Islet precursor cell (in vitro differentiated cells): ENCODE data around the gene HSPA8.
"Not testable (repeated sequence)": the region's sequence is repeated elsewhere in the genome, so short reads cannot be mapped to it uniquely, and the experiment has no call there.

ENCODE experiments used
- DNase-seq: peaks from one replicate; pipeline ENCODE4 v3.0.0-alpha.2; 2018

HSPA8 gene

DNA sequence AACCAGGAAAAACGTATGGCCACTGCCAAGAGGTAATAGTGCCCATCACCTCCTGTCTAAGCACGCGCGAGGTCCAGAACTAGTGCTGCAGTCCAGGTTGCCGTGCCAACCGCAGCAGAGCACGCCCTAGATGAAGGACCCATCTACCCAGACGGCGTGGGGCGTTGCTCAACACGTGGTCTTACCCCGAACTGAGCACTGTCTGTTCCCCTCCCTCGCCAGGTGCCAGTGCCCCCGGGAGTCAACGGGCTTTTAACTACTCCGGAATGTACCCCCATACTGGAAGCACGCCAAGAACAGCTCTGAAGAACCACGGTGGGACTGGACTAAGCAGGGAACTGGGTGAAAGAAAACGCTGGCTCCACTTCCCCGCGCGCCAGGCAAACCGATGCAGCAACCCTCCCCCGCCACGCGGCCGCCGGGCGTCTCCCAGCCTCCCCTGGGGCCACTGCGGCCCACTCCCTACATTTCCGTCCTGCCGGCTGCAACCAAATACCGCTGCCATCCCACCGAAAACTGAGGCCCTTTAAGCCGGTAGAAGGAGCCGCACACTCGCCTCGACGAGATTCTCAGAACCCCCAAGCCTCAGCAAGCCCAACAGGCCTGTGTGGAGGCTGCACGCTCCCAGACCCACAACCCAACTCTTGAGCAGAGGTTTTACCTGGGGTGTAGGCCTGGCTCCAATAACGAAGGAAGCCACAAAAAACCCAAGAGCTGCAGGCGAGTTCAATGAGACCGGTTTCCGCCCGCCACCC lies at the start of gene HSPA8:
Gene HSPA8 (minus strand): TSS at position 734 of the 755 bp plus-strand sequence. CDS start 812 bp downstream, outside the sequence.
- DNase-seq = peak; percentile 65

- DNase-seq = no peak
Measured at GRCh38 chr11:123111465-123111864, 49.5 kb upstream of the HSPA8 start.

DNA sequence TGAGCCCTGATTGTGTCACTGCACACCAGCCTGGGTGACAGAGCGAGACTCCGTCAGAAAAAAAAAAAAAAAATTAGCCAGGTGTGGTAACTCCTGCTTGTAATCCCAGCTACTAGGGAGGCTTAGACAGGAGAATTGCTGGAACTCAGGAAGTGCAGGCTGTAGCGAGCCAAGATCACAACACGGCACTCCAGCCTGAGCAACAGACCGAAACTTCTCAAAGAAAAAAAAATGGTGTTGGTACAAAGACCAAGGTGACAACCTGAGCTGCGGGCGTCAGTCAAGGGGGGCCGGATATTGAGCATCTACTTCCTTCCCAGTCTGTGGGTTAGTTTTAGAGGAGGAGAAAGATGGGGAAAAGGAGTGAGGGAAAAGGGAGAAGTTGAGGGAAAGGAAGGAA lies 48.5 kb upstream of the HSPA8 start:
- DNase-seq = no peak

- DNase-seq = no peak
Measured at GRCh38 chr11:123107945-123108495, 46.1 kb upstream of the HSPA8 start.

GRCh38 chr11:123104697-123105096 lies 42.8 kb upstream of the HSPA8 start:
- DNase-seq = no peak

DNA sequence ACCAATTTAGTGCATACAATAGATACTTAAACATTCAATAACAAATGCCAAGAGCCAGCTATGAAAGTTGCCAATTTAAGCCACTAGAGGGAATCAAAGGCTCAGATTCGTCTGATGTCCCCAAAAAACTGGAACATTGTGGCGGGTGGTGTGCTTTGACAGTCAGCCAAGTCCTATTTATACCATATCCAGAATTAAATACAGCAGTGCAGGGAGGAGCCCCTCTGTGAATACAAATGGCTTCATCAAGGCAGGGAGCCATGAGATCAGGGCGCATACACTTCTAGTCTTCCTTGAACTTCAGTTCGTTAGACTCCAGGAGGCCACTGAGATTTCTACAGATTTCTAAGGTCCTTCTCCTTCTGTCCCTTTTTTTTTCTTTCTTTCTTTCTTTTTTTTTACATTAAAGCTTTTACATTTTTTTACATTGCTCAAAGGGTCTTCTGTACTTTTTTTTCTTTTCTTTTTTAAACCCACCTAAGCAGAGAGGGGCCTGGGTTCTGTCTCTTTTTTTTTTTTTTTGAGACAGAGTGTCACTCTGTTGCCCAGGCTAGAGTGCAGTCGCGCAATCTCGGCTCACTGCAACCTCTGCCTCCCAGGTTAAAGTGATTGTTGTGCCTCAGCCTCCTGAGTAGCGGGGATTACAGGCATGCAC lies 41.5 kb upstream of the HSPA8 start:
- peak; percentile 58 for DNase-seq

DNA sequence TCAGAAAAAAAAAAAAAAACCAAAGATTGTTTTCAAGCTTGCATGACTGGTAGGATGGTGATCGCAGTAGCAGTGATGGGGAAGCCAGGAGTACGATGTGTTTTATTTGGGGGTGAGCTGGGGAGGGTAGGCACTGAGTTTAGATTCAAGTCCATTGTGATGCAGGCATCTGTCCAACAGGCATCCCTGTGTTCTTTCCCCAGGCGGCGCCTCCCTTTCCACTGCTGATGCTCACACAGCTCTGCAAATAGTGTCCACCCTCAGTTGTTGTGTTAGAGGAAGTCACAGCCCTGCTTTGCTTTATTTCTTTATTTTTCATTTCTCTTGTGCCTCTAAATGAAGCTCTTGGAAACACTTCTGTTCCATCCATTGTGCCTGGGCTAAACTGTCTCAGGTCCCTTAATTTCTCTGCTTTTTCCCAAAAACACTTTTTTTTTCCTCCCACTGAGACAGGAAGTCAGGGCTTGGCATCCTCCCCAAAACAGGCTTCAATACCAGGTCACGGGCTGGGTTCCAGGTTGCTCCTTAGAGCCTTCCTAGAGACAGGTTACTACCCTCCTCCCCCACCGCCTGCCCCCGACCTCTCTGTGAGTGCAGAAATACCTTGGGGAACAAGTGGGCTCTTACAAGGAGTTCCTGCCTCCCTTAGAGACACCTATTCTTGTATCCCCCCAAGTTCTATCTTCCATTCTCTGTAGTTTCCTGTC lies 38.6 kb upstream of the HSPA8 start:
- DNase-seq = no peak

GRCh38 chr11:123098990-123099389 lies 37.1 kb upstream of the HSPA8 start:
- no peak for DNase-seq

DNA sequence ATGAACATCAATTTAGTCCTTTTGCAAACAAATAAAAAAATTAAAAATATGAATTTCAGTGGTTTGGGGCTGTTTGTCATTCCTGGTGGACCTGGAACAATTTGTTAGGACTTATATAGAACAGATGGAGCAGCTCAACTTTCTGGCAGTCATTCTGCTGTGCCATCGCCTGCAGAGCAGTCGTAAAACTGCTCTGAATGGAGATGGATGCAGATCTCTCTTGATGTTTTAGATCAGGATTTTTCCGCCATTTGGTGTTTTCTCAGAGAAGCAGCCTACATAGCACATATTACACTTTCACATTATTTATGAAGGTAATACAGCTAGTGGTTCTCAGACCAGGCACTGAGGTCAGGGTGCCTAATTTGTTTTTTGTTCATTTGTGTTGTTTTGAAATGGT lies 31.8 kb upstream of the HSPA8 start:
- no peak for DNase-seq

DNA sequence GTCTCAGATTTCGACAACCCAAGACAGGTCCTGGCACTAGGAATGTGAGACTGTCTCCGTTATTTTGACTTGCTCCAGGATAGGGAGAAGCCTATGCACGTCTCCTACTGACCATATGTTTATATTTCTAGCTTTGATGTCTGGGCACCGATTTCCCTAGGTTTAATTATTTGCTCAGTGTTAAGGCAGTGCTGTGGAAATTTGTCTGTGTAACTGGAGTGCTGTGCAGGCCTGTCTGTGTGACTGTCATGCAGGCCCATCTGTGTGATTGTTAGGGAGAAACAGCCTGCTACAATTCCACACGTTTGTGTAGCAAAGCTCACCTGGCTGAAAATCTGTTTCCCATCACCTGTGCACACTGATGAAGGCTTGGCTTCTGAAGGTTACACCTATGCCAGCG lies 29.6 kb upstream of the HSPA8 start:
- DNase-seq = no peak

DNA sequence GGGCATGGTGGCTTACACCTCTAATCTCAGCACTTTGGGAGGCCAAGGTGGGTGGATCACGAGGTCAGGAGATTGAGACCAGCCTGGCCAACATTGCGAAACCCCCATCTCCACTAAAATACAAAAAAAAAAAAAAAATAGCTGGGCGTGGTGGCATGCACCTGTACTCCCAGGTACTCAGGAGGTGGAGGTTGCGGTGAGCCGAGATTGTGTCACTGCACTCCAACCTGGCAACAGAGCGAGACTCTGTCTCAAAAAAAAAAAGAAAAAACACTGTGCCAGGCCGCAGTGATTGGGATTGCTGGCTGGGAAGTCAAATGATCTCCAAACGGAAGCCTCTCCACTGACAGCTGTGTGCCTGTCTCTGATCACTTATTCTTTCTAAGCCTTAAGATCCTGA lies 28.2 kb upstream of the HSPA8 start:
- not testable (repeated sequence) for DNase-seq

DNA sequence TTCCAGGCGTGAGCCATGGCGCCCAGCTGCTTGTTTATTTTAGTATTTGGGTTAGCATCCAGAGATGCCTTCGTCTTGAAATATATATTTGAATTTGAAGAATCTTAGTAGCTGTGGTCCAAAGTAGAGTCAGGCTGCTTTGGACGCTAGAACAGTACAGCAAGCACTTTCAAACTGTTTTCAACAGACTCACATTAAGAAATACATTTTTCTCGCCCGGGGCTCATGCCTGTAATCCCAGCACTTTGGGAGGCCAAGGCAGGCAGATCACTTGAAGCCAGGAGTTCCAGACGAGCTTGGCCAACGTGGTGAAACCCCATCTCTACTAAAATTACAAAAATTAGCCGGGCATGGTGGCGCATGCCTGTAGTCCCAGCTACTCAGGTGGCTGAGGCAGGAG lies 27.0 kb upstream of the HSPA8 start:
- DNase-seq = not testable (repeated sequence)

DNA sequence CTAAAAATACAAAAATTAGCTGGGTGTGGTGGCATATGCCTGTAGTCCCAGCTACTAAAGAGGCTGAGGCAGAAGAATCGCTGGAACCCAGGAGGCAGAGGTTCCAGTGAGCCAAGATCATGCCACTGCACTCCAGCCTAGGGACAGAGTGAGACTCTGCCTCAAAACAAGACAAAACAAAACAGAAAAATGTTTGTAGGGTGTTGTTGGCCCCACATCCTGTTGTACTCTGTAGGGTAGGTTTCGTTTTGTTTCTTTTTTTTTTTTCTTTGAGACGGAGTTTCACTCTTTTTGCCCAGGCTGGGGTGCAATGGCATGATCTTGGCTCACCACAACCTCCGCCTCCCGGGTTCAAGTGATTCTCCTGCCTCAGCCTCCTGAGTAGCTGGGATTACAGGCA lies 25.7 kb upstream of the HSPA8 start:
- not testable (repeated sequence) for DNase-seq

DNA sequence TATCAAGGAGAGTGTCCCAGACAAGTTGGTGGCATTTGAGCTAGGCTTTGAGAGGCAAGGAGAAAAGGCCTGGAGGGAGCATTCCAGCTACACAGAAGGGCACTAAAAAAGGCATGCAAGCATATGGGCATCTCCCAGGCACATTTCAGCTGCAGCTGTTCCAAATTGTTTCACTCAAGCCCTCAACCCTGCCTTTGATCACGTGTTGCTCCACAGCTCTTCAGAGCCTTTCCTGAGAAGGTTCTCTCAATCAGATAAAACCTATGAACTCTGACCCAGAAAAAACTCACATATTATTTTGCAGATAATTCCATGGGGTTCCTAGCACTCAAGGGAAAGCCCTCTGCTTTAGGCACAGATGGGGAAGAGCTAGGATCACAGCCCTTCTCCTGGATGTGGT lies 24.4 kb upstream of the HSPA8 start:
- DNase-seq = no peak

DNA sequence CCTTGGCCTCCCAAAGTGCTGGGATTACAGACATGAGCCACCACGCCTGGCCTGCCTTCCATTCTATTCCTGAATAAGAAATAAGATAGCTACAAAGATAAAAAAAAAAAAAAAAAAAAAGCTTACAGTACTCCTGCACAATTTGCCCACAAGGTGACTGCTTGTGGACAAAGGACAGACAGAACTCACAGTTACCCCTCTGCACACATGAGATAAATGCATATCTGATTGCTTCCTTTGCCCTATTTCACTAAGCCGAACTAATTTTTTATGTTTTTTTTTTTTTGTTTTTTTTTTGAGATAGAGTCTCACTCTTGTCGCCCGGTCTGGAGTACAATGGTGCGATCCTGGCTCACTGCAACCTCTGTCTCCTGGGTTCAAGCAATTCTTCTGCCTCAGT lies 23.6 kb upstream of the HSPA8 start:
- DNase-seq = no peak

GRCh38 chr11:123084454-123084853 lies 22.5 kb upstream of the HSPA8 start:
- no peak for DNase-seq

GRCh38 chr11:123083623-123084029 lies 21.7 kb upstream of the HSPA8 start:
- DNase-seq = peak; percentile 75

GRCh38 chr11:123082977-123083376 lies 21.0 kb upstream of the HSPA8 start:
- no peak for DNase-seq

- no peak for DNase-seq
Measured at GRCh38 chr11:123080015-123080414, 18.1 kb upstream of the HSPA8 start.

GRCh38 chr11:123076484-123076883 lies 14.5 kb upstream of the HSPA8 start:
- DNase-seq = no peak

DNA sequence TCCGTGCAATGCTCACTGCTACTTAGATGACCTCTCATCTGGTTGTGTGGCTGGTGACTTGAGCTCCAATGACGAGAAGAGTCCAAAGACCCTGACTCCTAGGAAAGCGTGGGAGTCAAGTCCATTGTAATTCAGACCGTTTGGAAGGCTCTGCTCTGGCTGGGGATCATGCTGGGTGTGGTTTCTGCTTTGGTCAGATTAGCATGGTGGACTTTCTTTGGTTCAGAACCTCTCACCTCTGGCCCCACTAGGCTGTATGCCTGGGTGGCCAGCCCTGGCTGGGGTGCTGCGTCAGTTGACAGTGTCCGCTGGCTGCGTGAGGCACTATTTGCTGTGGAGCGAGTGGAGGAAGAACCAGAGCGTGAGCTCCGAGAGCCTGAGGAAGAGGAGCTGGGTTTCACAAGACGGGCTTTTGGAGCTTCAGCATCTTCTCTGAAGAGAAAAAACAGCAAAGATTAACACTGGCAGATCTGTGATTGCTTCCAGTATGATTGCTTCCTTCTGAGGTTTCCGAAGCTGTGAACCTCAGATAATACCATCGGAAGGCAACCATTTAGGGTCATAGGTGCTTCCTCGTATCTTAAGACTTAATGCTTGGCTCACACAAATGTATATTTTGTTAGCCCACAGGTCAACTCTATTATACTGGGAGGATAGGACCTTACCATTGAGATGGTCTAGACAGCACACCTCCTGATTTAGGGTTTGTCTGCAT lies 11.6 kb upstream of the HSPA8 start:
- no peak for DNase-seq

GRCh38 chr11:123072762-123073161 lies 10.8 kb upstream of the HSPA8 start:
- DNase-seq = no peak

GRCh38 chr11:123072332-123072761 lies 10.4 kb upstream of the HSPA8 start:
- no peak for DNase-seq
